Gastrocnemius medialis (tissue), 4 donors: Measurements from ENCODE around the gene ANXA3. TPM values are rescaled to one million over a fixed set of nuclear protein-coding genes. Genes with fewer than 3 reads are reported as not detected.

Experiments
- ATAC-seq, 2 donors: fragments of 150-250 bp; one replicate each; pipeline ENCODE4 v1.9.1; 2016
- DNase-seq, 2 donors: peaks; one replicate each; pipeline ENCODE4 v3.0.0-alpha.2; 2019
- H3K27ac ChIP-seq, 4 donors: fragments of 200-600 bp; sonication (generic); 1 replicate in 1 of 4; 2 replicates in 3 of 4; pipeline ENCODE4 v1.5.1; 2016 to 2018; ENCODE audit warnings: mild to moderate bottlenecking in 2 of 4, moderate library complexity in 1 of 4
- H3K27me3 ChIP-seq, 3 donors: fragments of 200-600 bp; sonication (generic) in 2 of 3; 1 replicate in 1 of 3; 2 replicates in 2 of 3; pipeline versions ENCODE4 v1.5.1 to v1.6.0; 2016 to 2019; ENCODE audit warnings: mild to moderate bottlenecking in 1 of 3, moderate library complexity in 1 of 3
- H3K36me3 ChIP-seq, 2 donors: fragments of 200-600 bp; sonication (generic) in 1 of 2; one replicate each; pipeline ENCODE4 v1.5.1; 2017 to 2018
- H3K4me1 ChIP-seq, 2 donors: fragments of 200-600 bp; sonication (generic) in 1 of 2; one replicate each; pipeline ENCODE4 v1.5.1; 2016 to 2017; ENCODE audit warnings: mild to moderate bottlenecking in 2 of 2
- H3K4me3 ChIP-seq, 4 donors: fragments of 200-600 bp; sonication (generic) in 3 of 4; 1 replicate in 1 of 4; 2 replicates in 3 of 4; pipeline ENCODE4 v1.5.1; 2016 to 2019; ENCODE audit warnings: mild to moderate bottlenecking in 2 of 4
- H3K9me3 ChIP-seq, 3 donors: fragments of 200-600 bp; sonication (generic) in 2 of 3; 1 replicate in 1 of 3; 2 replicates in 2 of 3; pipeline ENCODE4 v1.5.1; 2016 to 2019
- CTCF ChIP-seq, 5 experiments: fragments of 450-650 bp in 3 of 5; fragments of 200-600 bp in 2 of 5; sonication (generic) in 2 of 5; IDR thresholded peaks in 4 of 5; conservative IDR thresholded peaks in 1 of 5; 1 replicate in 4 of 5; 2 replicates in 1 of 5; pipeline ENCODE4 v1.5.1; 2016 to 2019; ENCODE audit warnings: antibody characterized with exemption in 5 of 5, mild to moderate bottlenecking in 3 of 5, moderate library complexity in 3 of 5
- POLR2A ChIP-seq, 2 donors: fragments of 450-650 bp; IDR thresholded peaks; one replicate each; pipeline ENCODE4 v1.6.1; 2017; ENCODE audit warnings: antibody characterized with exemption in 2 of 2, mild to moderate bottlenecking in 2 of 2, moderate library complexity in 2 of 2
- in situ Hi-C, 4 donors: fragments of 200-750 bp; cut with MboI; loops; one replicate each; pipeline versions ENCODE4 v1.15.0 to v1.8.0; 2017; ENCODE audit warnings: low sequenced_read_pairs in 4 of 4
- intact Hi-C: fragments of 100-400 bp; cut with DNase I; formaldehyde crosslinking; loops from one replicate; pipeline ENCODE4 v1.15.1; 2023; ENCODE audit warnings: low total_unique reads
- total RNA-seq, 4 donors: library from RNA; depleted of rRNA; stranded (reverse); fragments of >200 nt; gene quantifications; one replicate each; pipeline versions ENCODE4 v1.1.0 to v1.2.3, GENCODE V29; 2016

Gene ANXA3
- total RNA-seq, 4 donors from 2014 or later, result 15.4 to 22.8 (median 17.7) TPM

- no peak overlapping the region for H3K27ac ChIP-seq
- H3K36me3 ChIP-seq, result no peaks in the 10 kb centered on the region
- ATAC-seq, result no peak
- intact Hi-C loops (no loop called here), in situ Hi-C loops (no loop called here)
- no peak overlapping the region for H3K4me3 ChIP-seq
- TF ChIP-seq POLR2A (IDR thresholded peaks at IDR 0.05), result no peak
- TF ChIP-seq CTCF (IDR thresholded peaks at IDR 0.05 in 4 of 5, conservative IDR thresholded peaks at IDR 0.05 in 1 of 5), result no peak
- no peaks in the 10 kb centered on the region for H3K4me1 ChIP-seq
- DNase-seq, result no peak
- H3K9me3 ChIP-seq, result no peaks in the 10 kb centered on the region
- no peaks in the 10 kb centered on the region for H3K27me3 ChIP-seq
Observed at GRCh38 chr4:78625073-78625472, 73.5 kb downstream of the ANXA3 start.

GRCh38 chr4:78627046-78627965 lies 75.7 kb downstream of the ANXA3 start:
- no peak for ATAC-seq
- in situ Hi-C loops, result no loop called here
- intact Hi-C loops, result no loop called here

GRCh38 chr4:78627966-78628678 lies 76.6 kb downstream of the ANXA3 start:
- ATAC-seq, result no peak
- Histone ChIP-seq H3K27ac (no peak overlapping the region), H3K4me3 (no peak overlapping the region), H3K4me1 (no peaks in the 10 kb centered on the region), H3K36me3 (no peaks in the 10 kb centered on the region), H3K9me3 (no peaks in the 10 kb centered on the region), H3K27me3 (no peaks in the 10 kb centered on the region)
- in situ Hi-C loops (no loop called here), intact Hi-C loops (no loop called here)
- no peak for DNase-seq
- TF ChIP-seq CTCF (IDR thresholded peaks at IDR 0.05 in 4 of 5, conservative IDR thresholded peaks at IDR 0.05 in 1 of 5) (no peak), POLR2A (IDR thresholded peaks at IDR 0.05) (no peak)

More at GRCh38 chr4:78627046-78627965, 75.7 kb downstream of the ANXA3 start:
- H3K4me1 ChIP-seq, result no peaks in the 10 kb centered on the region
- TF ChIP-seq POLR2A (IDR thresholded peaks at IDR 0.05) (no peak), CTCF (IDR thresholded peaks at IDR 0.05 in 4 of 5, conservative IDR thresholded peaks at IDR 0.05 in 1 of 5) (no peak)
- H3K27me3 ChIP-seq, result no peaks in the 10 kb centered on the region
- no peak overlapping the region for H3K27ac ChIP-seq
- H3K4me3 ChIP-seq, result no peak overlapping the region
- no peak for DNase-seq
- H3K9me3 ChIP-seq, result no peaks in the 10 kb centered on the region
- no peaks in the 10 kb centered on the region for H3K36me3 ChIP-seq

- in situ Hi-C loops (no loop called here), intact Hi-C loops (no loop called here)
- Histone ChIP-seq H3K4me1 (no peaks in the 10 kb centered on the region), H3K4me3 (no peak overlapping the region), H3K9me3 (no peaks in the 10 kb centered on the region), H3K27ac (no peak overlapping the region), H3K27me3 (no peaks in the 10 kb centered on the region), H3K36me3 (no peaks in the 10 kb centered on the region)
- ATAC-seq (no peak), DNase-seq (no peak)
- TF ChIP-seq POLR2A (IDR thresholded peaks at IDR 0.05) (no peak), CTCF (IDR thresholded peaks at IDR 0.05 in 4 of 5, conservative IDR thresholded peaks at IDR 0.05 in 1 of 5) (no peak)
Observed at GRCh38 chr4:78629991-78630541, 78.5 kb downstream of the ANXA3 start.
